ENCODE measurements around the gene TNS2. TPM values are rescaled to one million over a fixed set of nuclear protein-coding genes. Genes with fewer than 3 reads are reported as not detected.
A peak's percentile ranks its signal among the peaks of the same experiment; 100 is the strongest.
"Not testable (repeated sequence)": the region's sequence is repeated elsewhere in the genome, so short reads cannot be mapped to it uniquely, and the experiment has no call there.

TNS2 gene
- total and polyA plus RNA-seq, 10 of the 15 experiments (the other 5 are each of a cell fraction or from before 2014, with no cell fraction given) = 0.03 to 0.72 (median 0.16) TPM; not detected in 4

DNA sequence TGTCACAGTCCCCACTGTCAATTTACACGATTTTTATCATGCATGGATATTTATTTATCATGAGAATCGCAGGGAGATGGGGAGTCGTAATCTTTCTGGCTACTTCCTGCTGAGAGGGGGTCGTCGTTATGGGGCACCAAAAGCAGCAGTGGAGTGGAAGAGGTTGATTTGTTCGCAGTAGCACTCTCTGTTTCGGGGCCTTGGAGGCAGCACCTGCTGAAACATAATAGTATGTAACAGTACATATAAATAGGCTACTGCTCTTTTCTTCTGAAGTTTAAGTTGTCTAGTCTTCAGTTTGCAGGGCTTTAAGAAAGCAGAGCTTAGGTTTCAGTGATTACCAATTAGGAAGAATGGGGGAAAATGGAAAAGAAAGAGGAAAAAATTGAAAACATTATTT, 57.3 kb downstream of the TNS2 start:
- SMC1A ChIA-PET (ENCODE audit: uncharacterized antibody, unreplicated experiment) = interaction anchor here (0.6 kb wide), 1 partner anchor 13 kb away, joined by 4 read pairs; no protein-coding TSS in a partner anchor
- no TSS peak for BruUV-seq (replicated peaks)
- POLR2A ChIA-PET = no interaction called here
- no peaks in the 10 kb centered on the region for H4K20me1 ChIP-seq (ENCODE audit: control insufficient read depth, insufficient read depth)
- H3K79me2 ChIP-seq (ENCODE audit: control insufficient read depth, insufficient read depth, low read length) = no peaks in the 10 kb centered on the region
- RAD21 ChIA-PET (ENCODE audit: unreplicated experiment) = no interaction called here
- H3K9me3 ChIP-seq (replicated peaks; ENCODE audit: control insufficient read depth, insufficient read depth, low read length) = no peaks in the 10 kb centered on the region
- H3K27me3 ChIP-seq (replicated peaks in 1 of 2; ENCODE audit: control insufficient read depth in 2 of 2, insufficient read depth in 2 of 2, low read length in 1 of 2) = no peaks in the 10 kb centered on the region
- no peak overlapping the region for H3K4me2 ChIP-seq (ENCODE audit: control insufficient read depth, insufficient read depth)
- CTCF ChIA-PET = no interaction called here
- peaks cover 19% of the 10 kb centered on the region for H3K4me1 ChIP-seq (ENCODE audit: control insufficient read depth, insufficient read depth, low read length)
- no peak overlapping the region for H2AFZ ChIP-seq (ENCODE audit: control insufficient read depth, low read depth, low read length)
- no peak for ATAC-seq
- in situ Hi-C loops (cut with MboI) (no loop called here), intact Hi-C loops (cut with micrococcal nuclease; ENCODE audit: unreplicated experiment) (no loop called here)
- no peak for DNase-seq (ENCODE audit: low read depth, low spot score)
- 61% methylated on average over 7 of the region's 7 CpGs for WGBS (ENCODE audit: insufficient coverage, insufficient replicate concordance, low lambda C conversion rate, missing lambda C conversion rate)
- H3K4me3 ChIP-seq = no peak overlapping the region
- no peak overlapping the region for H3K9ac ChIP-seq (ENCODE audit: control insufficient read depth, insufficient read depth, low read length)
- H3K36me3 ChIP-seq (ENCODE audit: control insufficient read depth in 2 of 2, insufficient read depth in 2 of 2, low read length in 1 of 2) = no peaks in the 10 kb centered on the region
- TF ChIP-seq STAT3 (IDR thresholded peaks at IDR 0.05; ENCODE audit: low read depth, low read length) = no peak
- H3K27ac ChIP-seq (ENCODE audit: control insufficient read depth, insufficient read depth) = no peak overlapping the region
- no peak for FAIRE-seq

DNA sequence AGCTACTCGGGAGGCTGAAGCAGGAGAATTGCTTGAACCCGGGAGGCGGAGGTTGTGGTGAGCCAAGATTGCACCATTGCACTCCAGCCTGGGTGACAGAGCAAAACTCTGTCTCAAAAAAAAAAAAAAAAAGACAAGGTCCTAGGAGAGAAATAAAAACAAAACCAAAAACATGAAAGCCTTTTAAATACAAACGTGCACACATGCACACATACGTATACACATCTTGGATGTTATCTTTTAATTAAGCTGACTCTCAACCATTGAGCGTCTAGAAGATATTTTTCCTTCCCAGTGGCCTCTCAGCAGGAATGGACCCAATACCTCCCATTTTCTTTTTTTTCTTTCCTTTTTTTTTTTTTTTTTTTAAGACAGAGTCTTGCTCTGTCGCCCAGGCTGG, 62.6 kb downstream of the TNS2 start:
- intact Hi-C loops (cut with micrococcal nuclease; ENCODE audit: unreplicated experiment); H4K20me1 ChIP-seq (ENCODE audit: control insufficient read depth, insufficient read depth); in situ Hi-C loops (cut with MboI); FAIRE-seq; H3K9ac ChIP-seq (ENCODE audit: control insufficient read depth, insufficient read depth, low read length); H3K36me3 ChIP-seq (ENCODE audit: control insufficient read depth in 2 of 2, insufficient read depth in 2 of 2, low read length in 1 of 2); H3K79me2 ChIP-seq (ENCODE audit: control insufficient read depth, insufficient read depth, low read length); H3K27ac ChIP-seq (ENCODE audit: control insufficient read depth, insufficient read depth); H2AFZ ChIP-seq (ENCODE audit: control insufficient read depth, low read depth, low read length); ATAC-seq; H3K4me2 ChIP-seq (ENCODE audit: control insufficient read depth, insufficient read depth); H3K4me1 ChIP-seq (ENCODE audit: control insufficient read depth, insufficient read depth, low read length); H3K4me3 ChIP-seq; H3K9me3 ChIP-seq (replicated peaks; ENCODE audit: control insufficient read depth, insufficient read depth, low read length); BruUV-seq (replicated peaks); H3K27me3 ChIP-seq (replicated peaks in 1 of 2; ENCODE audit: control insufficient read depth in 2 of 2, insufficient read depth in 2 of 2, low read length in 1 of 2); DNase-seq (ENCODE audit: low read depth, low spot score): not testable (repeated sequence)
- SMC1A ChIA-PET (ENCODE audit: uncharacterized antibody, unreplicated experiment) = interaction anchor here (1.8 kb wide), 1 partner anchor 10 kb away, joined by 10 read pairs; the partner anchor contains the start of gene SOAT2
- POLR2A ChIA-PET = interaction anchor here (0.5 to 1.1 kb wide), 5 partner anchors 80 to 329 kb away, joined by 3 to 6 read pairs (median 3); no protein-coding TSS in a partner anchor
- CTCF ChIA-PET = interaction anchor here (0.6 to 3.8 kb wide), 3 partner anchors 10 to 171 kb away, joined by 3 to 18 read pairs (median 11); no protein-coding TSS in a partner anchor
- RAD21 ChIA-PET (ENCODE audit: unreplicated experiment) = interaction anchor here (1.2 to 1.8 kb wide), 2 partner anchors 9 to 33 kb away, joined by 4 to 8 read pairs; partner anchors contain the start of genes SOAT2 and SPRYD3
- TF ChIP-seq, protein P1, sequence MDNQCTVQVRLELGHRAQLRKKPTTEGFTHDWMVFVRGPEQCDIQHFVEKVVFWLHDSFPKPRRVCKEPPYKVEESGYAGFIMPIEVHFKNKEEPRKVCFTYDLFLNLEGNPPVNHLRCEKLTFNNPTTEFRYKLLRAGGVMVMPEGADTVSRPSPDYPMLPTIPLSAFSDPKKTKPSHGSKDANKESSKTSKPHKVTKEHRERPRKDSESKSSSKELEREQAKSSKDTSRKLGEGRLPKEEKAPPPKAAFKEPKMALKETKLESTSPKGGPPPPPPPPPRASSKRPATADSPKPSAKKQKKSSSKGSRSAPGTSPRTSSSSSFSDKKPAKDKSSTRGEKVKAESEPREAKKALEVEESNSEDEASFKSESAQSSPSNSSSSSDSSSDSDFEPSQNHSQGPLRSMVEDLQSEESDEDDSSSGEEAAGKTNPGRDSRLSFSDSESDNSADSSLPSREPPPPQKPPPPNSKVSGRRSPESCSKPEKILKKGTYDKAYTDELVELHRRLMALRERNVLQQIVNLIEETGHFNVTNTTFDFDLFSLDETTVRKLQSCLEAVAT (IDR thresholded peaks at IDR 0.05) = peak; percentile 74
- WGBS (ENCODE audit: insufficient coverage, insufficient replicate concordance, low lambda C conversion rate, missing lambda C conversion rate) = 89% methylated on average over 5 of the region's 7 CpGs

Data from GM12878 (cell line).